22Rv1 (cell line): ENCODE measurements around the gene PAPPA.

ENCODE experiments used
- ZFX ChIP-seq: fragments of 450-650 bp; IDR thresholded peaks from 2 replicates; pipeline ENCODE4 v1.6.1; 2017; ENCODE audit warnings: antibody characterized with exemption, borderline replicate concordance
- TF ChIP-seq, protein P1 (sequence below): fragments of 450-650 bp; IDR thresholded peaks from 2 replicates; pipeline ENCODE4 v1.5.1; 2017; ENCODE audit warnings: mild to moderate bottlenecking

DNA sequence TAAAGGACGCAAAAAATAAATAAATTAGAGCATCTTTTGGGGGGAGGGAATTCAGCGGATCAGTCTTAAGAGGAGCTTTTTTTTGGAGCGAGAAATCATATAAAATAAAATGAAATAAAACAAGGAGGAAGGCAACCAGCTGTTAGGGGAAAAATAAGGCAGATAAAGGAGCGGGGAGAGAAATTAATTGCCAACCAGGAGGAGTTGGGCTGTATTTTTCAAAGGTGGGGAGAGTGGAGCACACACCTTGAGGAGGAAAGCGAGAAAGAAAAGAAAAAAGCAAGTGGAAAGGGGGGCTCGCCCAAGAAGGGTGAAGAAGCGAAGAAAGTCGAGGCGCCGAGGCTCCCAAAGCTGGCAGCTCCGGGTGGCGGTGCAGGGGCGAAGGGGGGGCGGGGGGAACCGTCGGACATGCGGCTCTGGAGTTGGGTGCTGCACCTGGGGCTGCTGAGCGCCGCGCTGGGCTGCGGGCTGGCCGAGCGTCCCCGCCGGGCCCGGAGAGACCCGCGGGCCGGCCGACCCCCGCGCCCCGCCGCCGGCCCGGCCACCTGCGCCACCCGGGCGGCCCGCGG is at the start of gene PAPPA:
- TF ChIP-seq, protein P1, sequence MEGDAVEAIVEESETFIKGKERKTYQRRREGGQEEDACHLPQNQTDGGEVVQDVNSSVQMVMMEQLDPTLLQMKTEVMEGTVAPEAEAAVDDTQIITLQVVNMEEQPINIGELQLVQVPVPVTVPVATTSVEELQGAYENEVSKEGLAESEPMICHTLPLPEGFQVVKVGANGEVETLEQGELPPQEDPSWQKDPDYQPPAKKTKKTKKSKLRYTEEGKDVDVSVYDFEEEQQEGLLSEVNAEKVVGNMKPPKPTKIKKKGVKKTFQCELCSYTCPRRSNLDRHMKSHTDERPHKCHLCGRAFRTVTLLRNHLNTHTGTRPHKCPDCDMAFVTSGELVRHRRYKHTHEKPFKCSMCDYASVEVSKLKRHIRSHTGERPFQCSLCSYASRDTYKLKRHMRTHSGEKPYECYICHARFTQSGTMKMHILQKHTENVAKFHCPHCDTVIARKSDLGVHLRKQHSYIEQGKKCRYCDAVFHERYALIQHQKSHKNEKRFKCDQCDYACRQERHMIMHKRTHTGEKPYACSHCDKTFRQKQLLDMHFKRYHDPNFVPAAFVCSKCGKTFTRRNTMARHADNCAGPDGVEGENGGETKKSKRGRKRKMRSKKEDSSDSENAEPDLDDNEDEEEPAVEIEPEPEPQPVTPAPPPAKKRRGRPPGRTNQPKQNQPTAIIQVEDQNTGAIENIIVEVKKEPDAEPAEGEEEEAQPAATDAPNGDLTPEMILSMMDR = no peak
- no peak for TF ChIP-seq ZFX
